SK-N-SH treated with all-trans-retinoic acid at 6 μM for 48 hours (cell line): ENCODE results near the gene RAVER2.

ENCODE experiments used
- ARNTL ChIP-seq: fragments of 450-650 bp; formaldehyde crosslinking; IDR thresholded peaks from 2 replicates; pipeline ENCODE4 v1.5.0; 2020; ENCODE audit warnings: low read depth, mild to moderate bottlenecking, moderate library complexity, borderline replicate concordance
- GLIS3 ChIP-seq: fragments of 250-450 bp; sonication (Bioruptor Pico); IDR thresholded peaks from 2 replicates; pipeline ENCODE4 v1.5.0; 2020; ENCODE audit warnings: mild to moderate bottlenecking, moderate library complexity
- ISL1 ChIP-seq: fragments of 250-450 bp; sonication (Bioruptor Pico); IDR thresholded peaks from 2 replicates; pipeline ENCODE4 v2.1.2; 2022; ENCODE audit warnings: mild to moderate bottlenecking, moderate library complexity
- RARB ChIP-seq: fragments of 250-450 bp; sonication (Bioruptor Pico); IDR thresholded peaks from 2 replicates; pipeline ENCODE4 v1.8.0; 2021; ENCODE audit warnings: mild to moderate bottlenecking, moderate library complexity
- TCF4 ChIP-seq: fragments of 250-450 bp; sonication (Bioruptor Pico); IDR thresholded peaks from 2 replicates; pipeline ENCODE4 v1.8.0; 2021; ENCODE audit warnings: mild to moderate bottlenecking, moderate library complexity, borderline replicate concordance
- ZFP3 ChIP-seq: fragments of 250-450 bp; sonication (Bioruptor Pico); IDR thresholded peaks from 2 replicates; pipeline ENCODE4 v1.5.0; 2020; ENCODE audit warnings: mild to moderate bottlenecking, moderate library complexity
- ZNF8 ChIP-seq: fragments of 450-650 bp; formaldehyde crosslinking; IDR thresholded peaks from 2 replicates; pipeline ENCODE4 v1.5.0; 2020; ENCODE audit warnings: mild to moderate bottlenecking, moderate library complexity
- TF ChIP-seq, protein P1 (sequence below): fragments of 250-450 bp; sonication (Bioruptor Pico); IDR thresholded peaks from 2 replicates; pipeline ENCODE4 v1.5.1; 2021; ENCODE audit warnings: mild to moderate bottlenecking, moderate library complexity

DNA sequence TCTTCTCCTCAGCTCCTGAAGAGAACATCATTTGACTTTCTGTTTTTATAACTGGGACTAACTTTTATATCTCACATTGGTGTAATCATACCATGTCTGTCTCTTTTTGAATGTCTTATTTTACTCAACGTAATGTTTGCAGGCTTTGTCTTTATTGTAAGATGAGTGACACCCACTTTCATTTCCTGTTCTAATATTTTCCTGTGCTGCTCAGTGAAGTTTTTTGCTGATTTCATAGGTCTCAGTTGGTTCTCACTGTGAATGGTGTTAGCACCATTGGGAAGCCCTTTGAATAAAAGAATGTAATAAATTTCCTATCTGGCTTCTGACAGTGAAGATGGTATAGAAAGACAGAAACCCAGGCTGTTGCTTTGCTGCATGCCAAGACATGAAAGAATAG, 84.0 kb downstream of the RAVER2 start:
- TF ChIP-seq ISL1 (CRISPR knock-in tag): no peak
- no peak for TF ChIP-seq ZNF8 (CRISPR knock-in tag)
- TF ChIP-seq ZFP3 (CRISPR knock-in tag): no peak
- no peak for TF ChIP-seq GLIS3 (CRISPR knock-in tag)
- TF ChIP-seq RARB (CRISPR knock-in tag): no peak
- no peak for TF ChIP-seq ARNTL (CRISPR knock-in tag)
- TF ChIP-seq TCF4 (CRISPR knock-in tag): no peak
- TF ChIP-seq, protein P1, sequence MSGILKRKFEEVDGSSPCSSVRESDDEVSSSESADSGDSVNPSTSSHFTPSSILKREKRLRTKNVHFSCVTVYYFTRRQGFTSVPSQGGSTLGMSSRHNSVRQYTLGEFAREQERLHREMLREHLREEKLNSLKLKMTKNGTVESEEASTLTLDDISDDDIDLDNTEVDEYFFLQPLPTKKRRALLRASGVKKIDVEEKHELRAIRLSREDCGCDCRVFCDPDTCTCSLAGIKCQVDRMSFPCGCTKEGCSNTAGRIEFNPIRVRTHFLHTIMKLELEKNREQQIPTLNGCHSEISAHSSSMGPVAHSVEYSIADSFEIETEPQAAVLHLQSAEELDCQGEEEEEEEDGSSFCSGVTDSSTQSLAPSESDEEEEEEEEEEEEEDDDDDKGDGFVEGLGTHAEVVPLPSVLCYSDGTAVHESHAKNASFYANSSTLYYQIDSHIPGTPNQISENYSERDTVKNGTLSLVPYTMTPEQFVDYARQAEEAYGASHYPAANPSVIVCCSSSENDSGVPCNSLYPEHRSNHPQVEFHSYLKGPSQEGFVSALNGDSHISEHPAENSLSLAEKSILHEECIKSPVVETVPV (CRISPR knock-in tag): no peak
